CD4-positive, alpha-beta T cell (primary cell): ENCODE results near the gene TLR8. TPM values are rescaled to one million over a fixed set of nuclear protein-coding genes. Genes with fewer than 3 reads are reported as not detected.

Experiments used
- ATAC-seq: fragments of 200-7000 bp; cut with Tn5 transposase; one replicate; pipeline ENCODE4 v1.10.0; 2022; ENCODE audit warnings: mild to moderate bottlenecking; ENCODE audit not compliant: poor library complexity
- CTCF ChIA-PET: fragments of 350-600 bp; sonication (Branson Sonifier 250); formaldehyde crosslinking; loops from one replicate; lab custom pipeline; 2021; ENCODE audit warnings: antibody characterized with exemption, inconsistent platforms; lab: Charles Lee
- POLR2A ChIA-PET: fragments of 350-600 bp; sonication (Branson Sonifier 250); formaldehyde crosslinking; loops from one replicate; lab custom pipeline; 2021; ENCODE audit warnings: antibody characterized with exemption, inconsistent platforms; lab: Charles Lee
- DNase-seq, 14 experiments: peaks; one replicate each; pipeline ENCODE4 v3.0.0-alpha.2; 2013 to 2020; ENCODE audit warnings: mixed read lengths in 2 of 14
- H3K27ac ChIP-seq, 2 donors: one replicate each; pipeline versions ENCODE4 v1.5.1 to v1.7.0; 2013; ENCODE audit warnings: low read length in 2 of 2, low read depth in 1 of 2, mild to moderate bottlenecking in 1 of 2
- H3K27me3 ChIP-seq, 2 experiments: 1 replicate in 1 of 2; 2 replicates in 1 of 2; pipeline versions ENCODE4 v1.6.1 to v1.7.0; 2013; ENCODE audit warnings: low read length in 2 of 2, control low read depth in 1 of 2, mild to moderate bottlenecking in 1 of 2, moderate library complexity in 1 of 2; ENCODE audit not compliant: insufficient read depth in 2 of 2, control insufficient read depth in 1 of 2
- H3K36me3 ChIP-seq: one replicate; pipeline ENCODE4 v1.6.1; 2013; ENCODE audit warnings: low read length, control low read depth; ENCODE audit not compliant: insufficient read depth
- H3K4me1 ChIP-seq: one replicate; pipeline ENCODE4 v1.6.1; 2013; ENCODE audit warnings: low read length, control low read depth; ENCODE audit not compliant: insufficient read depth
- H3K4me3 ChIP-seq: one replicate; pipeline ENCODE4 v1.5.1; 2013; ENCODE audit warnings: mild to moderate bottlenecking, low read length, moderate library complexity
- H3K9me3 ChIP-seq, 2 experiments: 1 replicate in 1 of 2; 2 replicates in 1 of 2; pipeline versions ENCODE4 v1.6.1 to v1.7.0; 2013; ENCODE audit warnings: low read length in 2 of 2, mild to moderate bottlenecking in 2 of 2, control low read depth in 1 of 2, moderate library complexity in 1 of 2; ENCODE audit not compliant: control insufficient read depth in 1 of 2, insufficient read depth in 1 of 2
- H3K27ac Mint-ChIP-seq: one replicate; pipeline ENCODE4 v1.8.0; 2020; ENCODE audit warnings: mixed read lengths
- H3K27me3 Mint-ChIP-seq: one replicate; pipeline ENCODE4 v1.8.0; 2021; ENCODE audit warnings: mixed read lengths
- H3K36me3 Mint-ChIP-seq: one replicate; pipeline ENCODE4 v1.8.0; 2021; ENCODE audit warnings: low read depth, mixed read lengths
- H3K4me1 Mint-ChIP-seq: one replicate; pipeline ENCODE4 v1.8.0; 2021; ENCODE audit warnings: low read depth, mixed read lengths
- H3K4me3 Mint-ChIP-seq: one replicate; pipeline ENCODE4 v1.8.0; 2020; ENCODE audit warnings: mild to moderate bottlenecking, mixed read lengths
- H3K9me3 Mint-ChIP-seq: one replicate; pipeline ENCODE4 v1.8.0; 2020; ENCODE audit warnings: mixed read lengths
- intact Hi-C, 2 experiments: fragments of 100-400 bp; cut with DNase I in 1 of 2; cut with micrococcal nuclease in 1 of 2; formaldehyde crosslinking; loops; one replicate each; pipeline versions ENCODE4 v1.15.1 to v1.9.0; 2023 to 2025; cut with DNase I, micrococcal nuclease
- total RNA-seq, 174 experiments: library from RNA in 2 of 174; stranded (reverse) in 2 of 174; gene quantifications; one replicate each; pipeline ENCODE4 v1.2.3 and lab custom pipeline; 2021 to 2026
- TF ChIP-seq, protein P1 (sequence below): fragments of 200-600 bp; IDR thresholded peaks from one replicate; pipeline ENCODE4 v1.8.0; 2022; ENCODE audit warnings: antibody characterized with exemption, mild to moderate bottlenecking

Gene TLR8
- total RNA-seq, 2 experiments from 2014 or later = 0.08 TPM

DNA sequence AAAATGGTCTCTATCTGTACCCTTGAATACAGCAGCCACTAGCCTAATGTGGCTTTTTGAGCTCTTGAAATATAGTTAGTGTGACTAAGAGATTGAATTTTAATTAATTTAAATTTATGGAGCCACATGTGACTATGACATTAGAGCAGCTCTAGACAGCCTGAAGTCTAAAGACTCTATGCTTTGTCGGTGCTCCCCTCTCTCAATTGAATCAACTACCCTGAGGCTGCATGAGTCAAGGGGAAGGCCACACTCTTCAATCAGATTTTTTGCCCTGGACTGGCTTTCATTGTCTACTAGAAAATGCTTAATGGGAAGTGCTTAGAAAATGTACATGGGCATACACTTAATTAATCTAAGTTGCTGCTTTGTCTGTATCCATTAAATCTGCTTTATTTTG lies 27.9 kb upstream of the TLR8 start:
- Mint-ChIP-seq H3K4me3 (no peak overlapping the region), H3K9me3 (no peaks in the 10 kb centered on the region), H3K27me3 (no peaks in the 10 kb centered on the region), H3K36me3 (no peaks in the 10 kb centered on the region), H3K27ac (no peak overlapping the region), H3K4me1 (no peaks in the 10 kb centered on the region)
- ChIA-PET CTCF (no interaction called here), POLR2A (no interaction called here)
- Histone ChIP-seq H3K9me3 (no peaks in the 10 kb centered on the region), H3K27ac (no peak overlapping the region), H3K4me1 (no peaks in the 10 kb centered on the region), H3K36me3 (no peaks in the 10 kb centered on the region), H3K27me3 (no peaks in the 10 kb centered on the region), H3K4me3 (no peak overlapping the region)
- TF ChIP-seq, protein P1, sequence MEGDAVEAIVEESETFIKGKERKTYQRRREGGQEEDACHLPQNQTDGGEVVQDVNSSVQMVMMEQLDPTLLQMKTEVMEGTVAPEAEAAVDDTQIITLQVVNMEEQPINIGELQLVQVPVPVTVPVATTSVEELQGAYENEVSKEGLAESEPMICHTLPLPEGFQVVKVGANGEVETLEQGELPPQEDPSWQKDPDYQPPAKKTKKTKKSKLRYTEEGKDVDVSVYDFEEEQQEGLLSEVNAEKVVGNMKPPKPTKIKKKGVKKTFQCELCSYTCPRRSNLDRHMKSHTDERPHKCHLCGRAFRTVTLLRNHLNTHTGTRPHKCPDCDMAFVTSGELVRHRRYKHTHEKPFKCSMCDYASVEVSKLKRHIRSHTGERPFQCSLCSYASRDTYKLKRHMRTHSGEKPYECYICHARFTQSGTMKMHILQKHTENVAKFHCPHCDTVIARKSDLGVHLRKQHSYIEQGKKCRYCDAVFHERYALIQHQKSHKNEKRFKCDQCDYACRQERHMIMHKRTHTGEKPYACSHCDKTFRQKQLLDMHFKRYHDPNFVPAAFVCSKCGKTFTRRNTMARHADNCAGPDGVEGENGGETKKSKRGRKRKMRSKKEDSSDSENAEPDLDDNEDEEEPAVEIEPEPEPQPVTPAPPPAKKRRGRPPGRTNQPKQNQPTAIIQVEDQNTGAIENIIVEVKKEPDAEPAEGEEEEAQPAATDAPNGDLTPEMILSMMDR = no peak
- intact Hi-C loops = no loop called here
- ATAC-seq (no peak), DNase-seq (no peak)

DNA sequence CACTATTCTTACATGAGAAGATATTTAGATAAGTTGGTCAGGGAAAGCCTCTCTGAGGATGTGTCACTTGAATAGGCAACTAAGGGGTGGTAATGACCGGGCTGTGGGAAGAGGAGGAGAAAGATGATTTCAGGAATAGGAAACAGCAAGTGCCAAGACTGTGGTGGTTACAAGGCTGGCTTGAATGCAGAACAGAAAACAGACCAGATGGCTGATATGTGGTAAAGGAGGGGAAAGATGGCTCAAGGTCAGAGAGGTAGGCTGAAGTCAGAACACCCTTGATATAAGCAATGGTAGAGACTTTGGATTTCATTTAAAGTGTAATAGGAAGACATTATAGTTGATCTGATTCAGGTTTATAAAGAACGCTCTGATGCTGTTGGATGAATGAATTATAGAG lies 24.5 kb upstream of the TLR8 start:
- Mint-ChIP-seq H3K4me1 (no peaks in the 10 kb centered on the region), H3K9me3 (no peaks in the 10 kb centered on the region), H3K36me3 (no peaks in the 10 kb centered on the region), H3K27ac (no peak overlapping the region), H3K4me3 (no peak overlapping the region), H3K27me3 (no peaks in the 10 kb centered on the region)
- H3K27me3 ChIP-seq = no peaks in the 10 kb centered on the region
- ChIA-PET POLR2A (no interaction called here), CTCF (no interaction called here)
- ATAC-seq (no peak), DNase-seq (no peak)
- intact Hi-C loops = no loop called here
- TF ChIP-seq, protein P1 = no peak
- no peak overlapping the region for H3K27ac ChIP-seq
- no peaks in the 10 kb centered on the region for H3K9me3 ChIP-seq
- no peaks in the 10 kb centered on the region for H3K36me3 ChIP-seq
- no peak overlapping the region for H3K4me3 ChIP-seq
- no peaks in the 10 kb centered on the region for H3K4me1 ChIP-seq

DNA sequence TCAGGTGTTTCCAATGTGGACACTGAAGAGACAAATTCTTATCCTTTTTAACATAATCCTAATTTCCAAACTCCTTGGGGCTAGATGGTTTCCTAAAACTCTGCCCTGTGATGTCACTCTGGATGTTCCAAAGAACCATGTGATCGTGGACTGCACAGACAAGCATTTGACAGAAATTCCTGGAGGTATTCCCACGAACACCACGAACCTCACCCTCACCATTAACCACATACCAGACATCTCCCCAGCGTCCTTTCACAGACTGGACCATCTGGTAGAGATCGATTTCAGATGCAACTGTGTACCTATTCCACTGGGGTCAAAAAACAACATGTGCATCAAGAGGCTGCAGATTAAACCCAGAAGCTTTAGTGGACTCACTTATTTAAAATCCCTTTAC lies 20.9 kb upstream of the TLR8 start:
- CTCF ChIA-PET = no interaction called here
- Histone ChIP-seq H3K27ac (no peak overlapping the region), H3K27me3 (no peaks in the 10 kb centered on the region), H3K4me3 (no peak overlapping the region), H3K9me3 (no peaks in the 10 kb centered on the region), H3K36me3 (no peaks in the 10 kb centered on the region), H3K4me1 (no peaks in the 10 kb centered on the region)
- Mint-ChIP-seq H3K4me3 (no peak overlapping the region), H3K9me3 (no peaks in the 10 kb centered on the region), H3K4me1 (peaks cover 12% of the 10 kb centered on the region), H3K27me3 (no peaks in the 10 kb centered on the region), H3K36me3 (no peaks in the 10 kb centered on the region), H3K27ac (no peak overlapping the region)
- POLR2A ChIA-PET = no interaction called here
- intact Hi-C loops = no loop called here
- ATAC-seq (no peak), DNase-seq (no peak)
- TF ChIP-seq, protein P1 = no peak
